ENCODE data around the gene SH3BP1.

The SH3BP1 gene

GRCh38 chr22:37669586-37669985, 30.1 kb downstream of the SH3BP1 start:
- Histone ChIP-seq H2AFZ (ENCODE audit: low read depth, low read length, severe bottlenecking) (no peak overlapping the region), H3K4me2 (ENCODE audit: low read depth, low read length, poor library complexity, severe bottlenecking) (no peak overlapping the region), H3K4me3 (ENCODE audit: insufficient read depth, low read length, poor library complexity, severe bottlenecking) (no peak overlapping the region)

GRCh38 chr22:37672206-37672919, 32.9 kb downstream of the SH3BP1 start:
- no peak overlapping the region for H3K9ac ChIP-seq (ENCODE audit: low read length)
- no peak overlapping the region for H3K27ac ChIP-seq (ENCODE audit: low read depth, low read length)

More at GRCh38 chr22:37669586-37669985, 30.1 kb downstream of the SH3BP1 start:
- no peaks in the 10 kb centered on the region for H3K9me3 ChIP-seq (ENCODE audit: insufficient read depth, low read length)
- no peaks in the 10 kb centered on the region for H4K20me1 ChIP-seq (ENCODE audit: low read depth, low read length)
- H3K79me2 ChIP-seq (ENCODE audit: insufficient read depth, low read length) = peaks cover 17% of the 10 kb centered on the region
- H3K27me3 ChIP-seq (ENCODE audit: low read length) = no peaks in the 10 kb centered on the region
- H3K36me3 ChIP-seq (ENCODE audit: low read length) = no peaks in the 10 kb centered on the region
- no peak overlapping the region for H3K27ac ChIP-seq (ENCODE audit: low read depth, low read length)
- H3F3A ChIP-seq (ENCODE audit: insufficient read depth) = no peaks in the 10 kb centered on the region; the same call in 1 of the 2 replicates
- no peaks in the 10 kb centered on the region for H3K9me2 ChIP-seq (replicated peaks; ENCODE audit: insufficient read depth, low read length)
- no peak for TF ChIP-seq EZH2phosphoT487 (conservative IDR thresholded peaks at IDR 0.05; ENCODE audit: low read length)
- TF ChIP-seq CTCF (IDR thresholded peaks at IDR 0.05; ENCODE audit: insufficient read depth, low read length, poor library complexity, severe bottlenecking) = no peak
- H3K9ac ChIP-seq (ENCODE audit: low read length) = no peak overlapping the region

GRCh38 chr22:37672920-37673455, 33.5 kb downstream of the SH3BP1 start:
- no peak overlapping the region for H3K27ac ChIP-seq (ENCODE audit: low read depth, low read length)
- TF ChIP-seq CTCF (IDR thresholded peaks at IDR 0.05; ENCODE audit: insufficient read depth, low read length, poor library complexity, severe bottlenecking) (no peak), EZH2phosphoT487 (conservative IDR thresholded peaks at IDR 0.05; ENCODE audit: low read length) (no peak)

More at GRCh38 chr22:37672206-37672919, 32.9 kb downstream of the SH3BP1 start:
- Histone ChIP-seq H3K27me3 (ENCODE audit: low read length) (no peaks in the 10 kb centered on the region), H3K36me3 (ENCODE audit: low read length) (no peaks in the 10 kb centered on the region), H3K4me3 (ENCODE audit: insufficient read depth, low read length, poor library complexity, severe bottlenecking) (no peak overlapping the region), H3F3A (ENCODE audit: insufficient read depth) (peaks cover 11% of the 10 kb centered on the region), H3K9me3 (ENCODE audit: insufficient read depth, low read length) (no peaks in the 10 kb centered on the region), H3K79me2 (ENCODE audit: insufficient read depth, low read length) (no peaks in the 10 kb centered on the region), H2AFZ (ENCODE audit: low read depth, low read length, severe bottlenecking) (no peak overlapping the region), H3K4me2 (ENCODE audit: low read depth, low read length, poor library complexity, severe bottlenecking) (no peak overlapping the region), H4K20me1 (ENCODE audit: low read depth, low read length) (no peaks in the 10 kb centered on the region), H3K9me2 (replicated peaks; ENCODE audit: insufficient read depth, low read length) (no peaks in the 10 kb centered on the region)
- TF ChIP-seq EZH2phosphoT487 (conservative IDR thresholded peaks at IDR 0.05; ENCODE audit: low read length) (no peak), CTCF (IDR thresholded peaks at IDR 0.05; ENCODE audit: insufficient read depth, low read length, poor library complexity, severe bottlenecking) (no peak)

More at GRCh38 chr22:37672920-37673455, 33.5 kb downstream of the SH3BP1 start:
- Histone ChIP-seq H3K9me2 (replicated peaks; ENCODE audit: insufficient read depth, low read length) (no peaks in the 10 kb centered on the region), H4K20me1 (ENCODE audit: low read depth, low read length) (no peaks in the 10 kb centered on the region), H3K9ac (ENCODE audit: low read length) (no peak overlapping the region), H3K36me3 (ENCODE audit: low read length) (no peaks in the 10 kb centered on the region), H3K79me2 (ENCODE audit: insufficient read depth, low read length) (no peaks in the 10 kb centered on the region), H3K9me3 (ENCODE audit: insufficient read depth, low read length) (no peaks in the 10 kb centered on the region), H3K4me2 (ENCODE audit: low read depth, low read length, poor library complexity, severe bottlenecking) (no peak overlapping the region), H3K4me3 (ENCODE audit: insufficient read depth, low read length, poor library complexity, severe bottlenecking) (no peak overlapping the region), H2AFZ (ENCODE audit: low read depth, low read length, severe bottlenecking) (no peak overlapping the region), H3F3A (ENCODE audit: insufficient read depth) (peaks cover 13% of the 10 kb centered on the region), H3K27me3 (ENCODE audit: low read length) (no peaks in the 10 kb centered on the region)
